HG02623 (cell line): ENCODE results near the gene PDSS2.
"Not testable (repeated sequence)": the region's sequence is repeated elsewhere in the genome, so short reads cannot be mapped to it uniquely, and the experiment has no call there.

Experiments
- ATAC-seq: cut with Tn5 transposase; IDR thresholded peaks from one replicate; pipeline ENCODE4 v1.9.1; 2021; ENCODE audit warnings: moderate library complexity; ENCODE audit not compliant: unreplicated experiment

Gene PDSS2

GRCh38 chr6:107280001-107280400, 179.4 kb downstream of the PDSS2 start:
- ATAC-seq = not testable (repeated sequence)

- no peak for ATAC-seq
Measured at GRCh38 chr6:107275330-107275865, 184.0 kb downstream of the PDSS2 start.

- no peak for ATAC-seq
Measured at GRCh38 chr6:107274288-107274687, 185.1 kb downstream of the PDSS2 start.

- no peak for ATAC-seq
Measured at GRCh38 chr6:107272246-107272645, 187.1 kb downstream of the PDSS2 start.

GRCh38 chr6:107271208-107271790, 188.1 kb downstream of the PDSS2 start:
- no peak for ATAC-seq

- no peak for ATAC-seq
Measured at GRCh38 chr6:107267634-107268033, 191.7 kb downstream of the PDSS2 start.

GRCh38 chr6:107267006-107267405, 192.4 kb downstream of the PDSS2 start:
- ATAC-seq = no peak

GRCh38 chr6:107266563-107266962, 192.8 kb downstream of the PDSS2 start:
- no peak for ATAC-seq

GRCh38 chr6:107264357-107264840, 195.0 kb downstream of the PDSS2 start:
- no peak for ATAC-seq

- no peak for ATAC-seq
Measured at GRCh38 chr6:107259951-107260350, 199.4 kb downstream of the PDSS2 start.

- ATAC-seq = no peak
Measured at GRCh38 chr6:107248147-107248546, 211.2 kb downstream of the PDSS2 start.

GRCh38 chr6:107246972-107247615, 212.3 kb downstream of the PDSS2 start:
- no peak for ATAC-seq

GRCh38 chr6:107246249-107246971, 213.0 kb downstream of the PDSS2 start:
- ATAC-seq = no peak

GRCh38 chr6:107244742-107245480, 214.5 kb downstream of the PDSS2 start:
- no peak for ATAC-seq

- ATAC-seq = no peak
Measured at GRCh38 chr6:107244082-107244741, 215.2 kb downstream of the PDSS2 start.

- no peak for ATAC-seq
Measured at GRCh38 chr6:107243471-107243870, 215.9 kb downstream of the PDSS2 start.

GRCh38 chr6:107237992-107238660, 221.2 kb downstream of the PDSS2 start:
- ATAC-seq = no peak

- ATAC-seq = no peak
Measured at GRCh38 chr6:107235511-107235910, 223.9 kb downstream of the PDSS2 start.

GRCh38 chr6:107235007-107235406, 224.4 kb downstream of the PDSS2 start:
- ATAC-seq = no peak

GRCh38 chr6:107231243-107231642, 228.1 kb downstream of the PDSS2 start:
- ATAC-seq = no peak
